HEK293 (cell line): ENCODE results near the gene ZNF416.

Experiments used
- CTCF ChIA-PET: fragments of 350-600 bp; formaldehyde crosslinking; extraction: SDS; loops from one replicate; lab custom pipeline; 2021; ENCODE audit warnings: antibody characterized with exemption; lab: Yijun Ruan, JAX
- POLR2A ChIA-PET: fragments of 300-600 bp; formaldehyde crosslinking; extraction: SDS; loops from one replicate; lab custom pipeline; 2020; ENCODE audit warnings: antibody characterized with exemption, inconsistent platforms; lab: Yijun Ruan, JAX
- H3K27ac ChIP-seq: fragments of 200-500 bp; sonication (Bioruptor generic); 2 replicates; pipeline ENCODE4 v1.5.1; 2014; ENCODE audit warnings: low read depth, low read length, control low read depth, inconsistent platforms; ENCODE audit errors: extremely low read depth
- H3K36me3 ChIP-seq, 2 experiments: fragments of 200-500 bp in 1 of 2; sonication (Bioruptor generic) in 1 of 2; 1 replicate in 1 of 2; 2 replicates in 1 of 2; pipeline ENCODE4 v1.5.1; 2014 to 2017; ENCODE audit warnings: inconsistent platforms in 2 of 2, low read length in 2 of 2; ENCODE audit not compliant: control insufficient read depth in 2 of 2, insufficient read depth in 1 of 2
- H3K4me1 ChIP-seq: fragments of 200-500 bp; sonication (Bioruptor generic); 2 replicates; pipeline ENCODE4 v1.5.1; 2014; ENCODE audit warnings: mild to moderate bottlenecking, low read length, inconsistent platforms; ENCODE audit not compliant: control insufficient read depth, insufficient read depth
- H3K4me3 ChIP-seq: 2 replicates; pipeline ENCODE4 v1.5.1; 2011; ENCODE audit warnings: low read depth, mild to moderate bottlenecking, control low read depth, low read length, moderate library complexity
- H3K9me3 ChIP-seq: fragments of 200-500 bp; sonication (Bioruptor generic); 2 replicates; pipeline ENCODE4 v1.5.1; 2014; ENCODE audit warnings: low read depth, low read length, inconsistent platforms; ENCODE audit not compliant: control insufficient read depth, insufficient read depth
- ELK4 ChIP-seq: IDR thresholded peaks from 2 replicates; pipeline ENCODE4 v1.6.1; 2011; ENCODE audit warnings: mild to moderate bottlenecking, low read depth, low read length, borderline replicate concordance
- SETDB1 ChIP-seq: IDR thresholded peaks from one replicate; pipeline ENCODE4 v1.6.1; 2017; ENCODE audit warnings: mild to moderate bottlenecking, low read length, moderate library complexity, mixed read lengths; ENCODE audit not compliant: insufficient read length
- TRIM28 ChIP-seq: IDR thresholded peaks from 2 replicates; pipeline ENCODE4 v1.6.1; 2011; ENCODE audit warnings: low read length, control low read depth, borderline replicate concordance
- ZIC2 ChIP-seq: fragments of 450-650 bp; formaldehyde crosslinking; IDR thresholded peaks from 2 replicates; pipeline ENCODE4 v1.5.1; 2016; ENCODE audit warnings: missing biosample characterization, missing genetic modification characterization
- ZNF114 ChIP-seq: fragments of 450-650 bp; formaldehyde crosslinking; IDR thresholded peaks from 2 replicates; pipeline ENCODE4 v1.5.0; 2017; ENCODE audit warnings: missing biosample characterization, missing genetic modification characterization
- ZNF140 ChIP-seq: fragments of 450-650 bp; formaldehyde crosslinking; IDR thresholded peaks from 2 replicates; pipeline ENCODE4 v1.5.1; 2016; ENCODE audit warnings: missing biosample characterization, missing genetic modification characterization
- ZNF169 ChIP-seq: fragments of 450-650 bp; formaldehyde crosslinking; IDR thresholded peaks from 2 replicates; pipeline ENCODE4 v1.5.1; 2016; ENCODE audit warnings: missing biosample characterization, missing genetic modification characterization
- ZNF202 ChIP-seq: fragments of 450-650 bp; formaldehyde crosslinking; IDR thresholded peaks from 2 replicates; pipeline ENCODE4 v1.5.1; 2016; ENCODE audit warnings: missing biosample characterization, missing genetic modification characterization, borderline replicate concordance
- ZNF266 ChIP-seq: fragments of 450-650 bp; formaldehyde crosslinking; IDR thresholded peaks from 2 replicates; pipeline ENCODE4 v1.5.1; 2016; ENCODE audit warnings: missing biosample characterization, missing genetic modification characterization, low read depth
- ZNF274 ChIP-seq, 2 experiments: fragments of 200-500 bp in 1 of 2; fragments of 450-650 bp in 1 of 2; sonication (Bioruptor generic) in 1 of 2; formaldehyde crosslinking in 1 of 2; IDR thresholded peaks; 2 replicates each; pipeline versions ENCODE4 v1.5.1 to v1.6.1; 2014 to 2016; ENCODE audit warnings: borderline replicate concordance in 1 of 2, inconsistent platforms in 1 of 2, low read length in 1 of 2, missing biosample characterization in 1 of 2, missing genetic modification characterization in 1 of 2
- ZNF416 ChIP-seq: fragments of 450-650 bp; formaldehyde crosslinking; IDR thresholded peaks from 2 replicates; pipeline ENCODE4 v1.5.1; 2016; ENCODE audit warnings: missing biosample characterization, missing genetic modification characterization
- ZNF501 ChIP-seq: fragments of 450-650 bp; formaldehyde crosslinking; IDR thresholded peaks from 2 replicates; pipeline ENCODE4 v1.5.1; 2016; ENCODE audit warnings: missing biosample characterization, missing genetic modification characterization
- ZNF510 ChIP-seq: fragments of 450-650 bp; formaldehyde crosslinking; IDR thresholded peaks from 2 replicates; pipeline ENCODE4 v1.5.1; 2018; ENCODE audit warnings: mild to moderate bottlenecking, missing genetic modification characterization, missing biosample characterization; ENCODE audit not compliant: insufficient replicate concordance
- ZNF549 ChIP-seq: fragments of 450-650 bp; IDR thresholded peaks from 2 replicates; pipeline ENCODE4 v1.5.1; 2018; ENCODE audit warnings: missing biosample characterization, missing genetic modification characterization, mild to moderate bottlenecking, inconsistent platforms, moderate library complexity
- ZNF555 ChIP-seq: fragments of 450-650 bp; formaldehyde crosslinking; conservative IDR thresholded peaks from 2 replicates; pipeline ENCODE4 v1.5.1; 2017; ENCODE audit warnings: missing biosample characterization, mild to moderate bottlenecking, missing genetic modification characterization, inconsistent platforms
- ZNF571 ChIP-seq: fragments of 450-650 bp; formaldehyde crosslinking; IDR thresholded peaks from 2 replicates; pipeline ENCODE4 v1.5.0; 2017; ENCODE audit warnings: missing biosample characterization, missing genetic modification characterization
- ZNF580 ChIP-seq: fragments of 450-650 bp; formaldehyde crosslinking; IDR thresholded peaks from 2 replicates; pipeline ENCODE4 v1.5.1; 2016; ENCODE audit warnings: missing biosample characterization, missing genetic modification characterization
- ZNF623 ChIP-seq: fragments of 450-650 bp; formaldehyde crosslinking; IDR thresholded peaks from 2 replicates; pipeline ENCODE4 v1.5.1; 2016; ENCODE audit warnings: missing biosample characterization, missing genetic modification characterization
- ZNF654 ChIP-seq: fragments of 450-650 bp; formaldehyde crosslinking; IDR thresholded peaks from 2 replicates; pipeline ENCODE4 v1.5.1; 2016; ENCODE audit warnings: low read depth, missing biosample characterization, missing genetic modification characterization
- ZNF670 ChIP-seq: fragments of 450-650 bp; formaldehyde crosslinking; IDR thresholded peaks from 2 replicates; pipeline ENCODE4 v1.5.1; 2016; ENCODE audit warnings: missing biosample characterization, missing genetic modification characterization, low read depth
- ZNF677 ChIP-seq: fragments of 450-650 bp; IDR thresholded peaks from 2 replicates; pipeline ENCODE4 v1.5.0; 2018; ENCODE audit warnings: missing biosample characterization, mild to moderate bottlenecking, missing genetic modification characterization, moderate library complexity
- ZNF704 ChIP-seq: fragments of 450-650 bp; formaldehyde crosslinking; IDR thresholded peaks from 2 replicates; pipeline ENCODE4 v1.5.1; 2016; ENCODE audit warnings: missing biosample characterization, missing genetic modification characterization
- ZSCAN30 ChIP-seq: fragments of 450-650 bp; IDR thresholded peaks from 2 replicates; pipeline ENCODE4 v1.5.1; 2018; ENCODE audit warnings: missing biosample characterization, mild to moderate bottlenecking, missing genetic modification characterization, moderate library complexity
- TF ChIP-seq, protein P1 (sequence below): fragments of 450-650 bp; formaldehyde crosslinking; IDR thresholded peaks from 2 replicates; pipeline ENCODE4 v1.5.1; 2016; ENCODE audit warnings: missing biosample characterization, missing genetic modification characterization

ZNF416 gene

DNA sequence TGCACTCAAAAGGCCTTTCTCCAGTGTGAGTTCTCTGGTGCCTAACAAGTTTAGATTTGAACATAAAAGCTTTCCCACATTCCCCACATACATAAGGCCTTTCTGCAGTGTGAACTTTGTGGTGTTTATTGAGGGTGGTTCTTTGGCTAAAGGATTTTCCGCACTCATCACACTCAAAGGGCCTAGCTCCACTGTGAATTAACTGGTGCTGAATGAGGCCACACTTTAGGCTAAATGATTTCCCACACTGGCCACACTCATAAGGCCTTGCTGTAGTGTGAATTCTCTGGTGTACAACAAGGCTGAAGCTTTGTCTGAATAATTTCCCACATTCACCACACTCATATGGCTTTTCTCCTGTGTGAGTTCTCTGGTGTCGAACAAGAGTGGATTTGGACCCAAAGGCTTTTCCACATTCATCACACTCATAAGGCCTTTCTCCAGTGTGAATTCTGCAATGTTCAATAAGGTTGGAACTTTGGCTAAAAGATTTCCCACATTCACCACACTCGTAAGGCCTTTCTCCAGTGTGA is 6.2 kb downstream of the ZNF416 start:
- peaks cover 5% of the 10 kb centered on the region for H3K9me3 ChIP-seq
- no peaks in the 10 kb centered on the region for H3K4me1 ChIP-seq
- ChIA-PET POLR2A (no interaction called here), CTCF (no interaction called here)
- H3K4me3 ChIP-seq, result no peak overlapping the region
- TF ChIP-seq ZNF670 (tag by site-specific recombination) (no peak), ZNF571 (tag by site-specific recombination) (no peak), ZNF202 (no peak), ZNF704 (tag by site-specific recombination) (no peak), ZNF274 (IDR thresholded peaks at IDR 0.05; ENCODE audit: low read length) (peak; percentile 83), ZNF274 (tag by site-specific recombination; IDR thresholded peaks at IDR 0.05; ENCODE audit: borderline replicate concordance) (peak; percentile 90; the same call in 1 of the 2 replicates), TRIM28 (peak; percentile 94; the same call in 1 of the 2 replicates), ELK4 (no peak), SETDB1 (peak; percentile 99)
- peaks cover 23 to 63% of the 10 kb centered on the region in 2 experiments for H3K36me3 ChIP-seq
- H3K27ac ChIP-seq, result no peak overlapping the region

- Histone ChIP-seq H3K4me1 (no peaks in the 10 kb centered on the region), H3K36me3 (peaks cover 23 to 46% of the 10 kb centered on the region in 2 experiments), H3K27ac (no peak overlapping the region), H3K4me3 (no peak overlapping the region), H3K9me3 (peaks cover 3% of the 10 kb centered on the region)
- CTCF ChIA-PET, result no interaction called here
- POLR2A ChIA-PET, result no interaction called here
- TF ChIP-seq ZIC2 (tag by site-specific recombination) (no peak), ZNF501 (tag by site-specific recombination) (no peak), ZNF266 (no peak)
- TF ChIP-seq, all 188 proteins: peak for 0
These were observed 8.0 kb downstream of the ZNF416 start for GRCh38 chr19:57570707-57571106.

DNA sequence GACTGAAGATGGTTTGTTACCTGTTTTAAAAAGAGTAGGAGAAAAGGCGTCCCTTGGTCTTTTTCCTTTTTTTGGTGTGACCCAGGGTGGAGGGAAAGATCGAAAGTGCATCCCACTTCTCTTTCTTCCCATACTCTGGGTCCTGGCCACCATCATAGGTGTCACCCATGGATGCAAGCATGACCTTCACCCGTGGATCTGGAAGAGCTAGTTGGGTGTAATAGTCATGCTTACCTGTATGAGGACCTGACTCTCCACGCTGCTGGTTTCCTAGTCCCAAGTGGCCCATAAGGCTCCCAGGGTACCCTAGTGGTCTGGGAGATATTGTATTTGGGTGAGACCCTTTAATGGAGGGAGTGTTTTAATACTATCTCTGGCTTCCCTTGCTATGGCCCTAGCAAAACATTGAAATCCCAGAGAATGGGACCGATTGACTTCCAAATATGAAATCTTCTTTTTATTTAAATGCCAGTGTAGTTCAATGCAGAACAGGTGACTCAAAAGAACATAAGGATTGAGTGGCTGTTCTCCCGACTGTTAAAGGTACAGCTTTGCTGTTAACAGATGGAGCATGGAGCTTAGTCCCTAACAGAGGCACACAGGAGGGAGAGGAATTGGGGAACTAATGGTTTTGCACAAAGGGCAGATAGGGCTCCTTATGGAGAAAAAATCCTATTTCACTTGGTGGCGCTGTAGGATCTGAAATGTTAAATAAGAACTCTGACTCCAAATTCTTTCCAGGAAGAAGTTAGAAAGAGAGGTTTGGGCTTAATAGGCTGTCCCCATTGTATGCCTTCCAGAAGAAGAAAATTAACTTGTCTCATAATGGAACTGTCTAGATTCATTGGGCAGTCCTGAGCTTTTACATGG is 12.1 kb downstream of the ZNF416 start:
- H3K9me3 ChIP-seq, result peaks cover 5% of the 10 kb centered on the region
- TF ChIP-seq, protein P1, sequence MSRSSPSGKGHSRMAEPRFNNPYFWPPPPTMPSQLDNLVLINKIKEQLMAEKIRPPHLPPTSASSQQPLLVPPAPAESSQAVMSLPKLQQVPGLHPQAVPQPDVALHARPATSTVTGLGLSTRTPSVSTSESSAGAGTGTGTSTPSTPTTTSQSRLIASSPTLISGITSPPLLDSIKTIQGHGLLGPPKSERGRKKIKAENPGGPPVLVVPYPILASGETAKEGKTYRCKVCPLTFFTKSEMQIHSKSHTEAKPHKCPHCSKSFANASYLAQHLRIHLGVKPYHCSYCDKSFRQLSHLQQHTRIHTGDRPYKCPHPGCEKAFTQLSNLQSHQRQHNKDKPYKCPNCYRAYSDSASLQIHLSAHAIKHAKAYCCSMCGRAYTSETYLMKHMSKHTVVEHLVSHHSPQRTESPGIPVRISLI, result no peak
- TF ChIP-seq ZNF416 (tag by site-specific recombination), result peak; percentile 73; the same call in 1 of the 2 replicates
- TF ChIP-seq ZNF654 (tag by site-specific recombination), result peak; percentile 10; the same call in 1 of the 2 replicates
- TF ChIP-seq ZNF510 (tag by site-specific recombination), result peak; percentile 70
- 0 out of 2 replicates have a peak, but pooled peaks have one; percentile 55 for TF ChIP-seq ZNF169 (tag by site-specific recombination)
- peak; percentile 51; the same call in 1 of the 2 replicates for TF ChIP-seq ZSCAN30 (tag by site-specific recombination)
- no peak for TF ChIP-seq ZNF623 (tag by site-specific recombination)
- peak; percentile 12; the same call in 1 of the 2 replicates for TF ChIP-seq ZNF555 (tag by site-specific recombination)
- peak; percentile 83; the same call in 1 of the 2 replicates for TF ChIP-seq ZNF114 (tag by site-specific recombination)
- TF ChIP-seq ZNF677 (tag by site-specific recombination), result 0 out of 2 replicates have a peak, but pooled peaks have one; percentile 40
- peak; percentile 47; the same call in 1 of the 2 replicates for TF ChIP-seq ZNF549 (tag by site-specific recombination)
- 0 out of 2 replicates have a peak, but pooled peaks have one; percentile 26 for TF ChIP-seq ZNF580
- TF ChIP-seq ZNF140, result 0 out of 2 replicates have a peak, but pooled peaks have one; percentile 17

More for the DNA sequence above, 12.1 kb downstream of the ZNF416 start:
- POLR2A ChIA-PET, result no interaction called here
- no peak overlapping the region for H3K27ac ChIP-seq
- H3K4me3 ChIP-seq, result no peak overlapping the region
- H3K36me3 ChIP-seq, result peaks cover 0 to 5% of the 10 kb centered on the region in 2 experiments; a peak in 1 of 3 replicates
- CTCF ChIA-PET, result interaction anchor here (0.5 to 1.1 kb wide), 2 partner anchors 11 to 115 kb away, joined by 3 to 4 read pairs; partner anchors contain the start of gene ZNF551
- no peaks in the 10 kb centered on the region for H3K4me1 ChIP-seq
